Measurements from ENCODE around the gene AFF3.

GRCh38 chr2:99833586-99834201, 308.7 kb downstream of the AFF3 start:
- TF ChIP-seq TAF1 (IDR thresholded peaks at IDR 0.05; ENCODE audit: borderline replicate concordance, insufficient read depth, low read length), result no peak
- no peak for TF ChIP-seq REST (IDR thresholded peaks at IDR 0.05; ENCODE audit: insufficient read depth in 1 of 2, low read depth in 2 of 2, low read length in 2 of 2)

Measured in PFSK-1 (cell line).